CD4-positive, alpha-beta T cell treated with Interleukin-2 at 100 ng/mL for 4 hours (primary cell): ENCODE results near the gene GJC3.
A peak's percentile ranks its signal among the peaks of the same experiment; 100 is the strongest.
"Not testable (repeated sequence)": the region's sequence is repeated elsewhere in the genome, so short reads cannot be mapped to it uniquely, and the experiment has no call there.

Source experiments
- DNase-seq: peaks from one replicate; pipeline ENCODE4 v3.0.0-alpha.2; 2020; ENCODE audit warnings: low spot score

Gene GJC3

GRCh38 chr7:99929730-99930053, 272 bp upstream of the GJC3 start:
- DNase-seq: no peak

GRCh38 chr7:99928188-99928587, 1.2 kb downstream of the GJC3 start:
- no peak for DNase-seq

- DNase-seq: no peak
Measured at GRCh38 chr7:99927536-99927935, 1.9 kb downstream of the GJC3 start.

- no peak for DNase-seq
Measured at GRCh38 chr7:99926321-99926720, 3.1 kb downstream of the GJC3 start.

GRCh38 chr7:99923200-99923599, 6.2 kb downstream of the GJC3 start:
- no peak for DNase-seq

- no peak for DNase-seq
Measured at GRCh38 chr7:99920149-99920548, 9.3 kb downstream of the GJC3 start.

- no peak for DNase-seq
Measured at GRCh38 chr7:99919814-99920112, 9.7 kb downstream of the GJC3 start.

- DNase-seq: peak; percentile 90
Measured at GRCh38 chr7:99918959-99919813, 10.2 kb downstream of the GJC3 start, which contains the start of gene TRIM4. TRIM4 (minus strand) TSS chr7:99919530; CDS start chr7:99919401, 129 bp downstream.

- no peak for DNase-seq
Measured at GRCh38 chr7:99910976-99911375, 18.4 kb downstream of the GJC3 start.

- DNase-seq: no peak
Measured at GRCh38 chr7:99901581-99901980, 27.8 kb downstream of the GJC3 start.

GRCh38 chr7:99899830-99900519, 29.4 kb downstream of the GJC3 start:
- DNase-seq: no peak

- DNase-seq: no peak
Measured at GRCh38 chr7:99898836-99899235, 30.6 kb downstream of the GJC3 start.

- no peak for DNase-seq
Measured at GRCh38 chr7:99898023-99898357, 31.4 kb downstream of the GJC3 start.

- DNase-seq: no peak
Measured at GRCh38 chr7:99897322-99898022, 31.9 kb downstream of the GJC3 start.

GRCh38 chr7:99894738-99895137, 34.7 kb downstream of the GJC3 start:
- no peak for DNase-seq

- DNase-seq: no peak
Measured at GRCh38 chr7:99893280-99893679, 36.1 kb downstream of the GJC3 start.

- DNase-seq: not testable (repeated sequence)
Measured at GRCh38 chr7:99890348-99890747, 39.1 kb downstream of the GJC3 start.

GRCh38 chr7:99888366-99888765, 41.1 kb downstream of the GJC3 start:
- DNase-seq: not testable (repeated sequence)

- no peak for DNase-seq
Measured at GRCh38 chr7:99881370-99881769, 48.0 kb downstream of the GJC3 start.

GRCh38 chr7:99876933-99877332, 52.5 kb downstream of the GJC3 start, which contains the start of gene OR2AE1:
OR2AE1 (minus strand) TSS chr7:99877033; CDS start chr7:99877033, 0 bp downstream.
- no peak for DNase-seq

- no peak for DNase-seq
Measured at GRCh38 chr7:99876491-99876890, 52.9 kb downstream of the GJC3 start.
